Mesenchymal stem cell (in vitro differentiated cells and primary cell): ENCODE measurements around the gene HLA-DRB5.

Source experiments
- DNase-seq: peaks from one replicate; pipeline ENCODE4 v3.0.0-alpha.2; 2013
- H2AFZ ChIP-seq: one replicate; pipeline ENCODE4 v1.6.1; 2013; ENCODE audit warnings: low read depth, mild to moderate bottlenecking, control low read depth, inconsistent platforms, low read length, moderate library complexity
- H2AK5ac ChIP-seq: 2 replicates; pipeline ENCODE4 v1.6.1; 2013; ENCODE audit warnings: low read length, moderate library complexity, mild to moderate bottlenecking, inconsistent platforms; ENCODE audit not compliant: severe bottlenecking
- H2BK120ac ChIP-seq: one replicate; pipeline ENCODE4 v1.6.1; 2013; ENCODE audit warnings: low read depth, mild to moderate bottlenecking, inconsistent platforms, low read length, moderate library complexity
- H2BK12ac ChIP-seq, 2 experiments: one replicate each; pipeline ENCODE4 v1.6.1; 2013; ENCODE audit warnings: inconsistent platforms in 2 of 2, low read length in 2 of 2, mild to moderate bottlenecking in 2 of 2, moderate library complexity in 2 of 2, control low read depth in 1 of 2
- H2BK15ac ChIP-seq: one replicate; pipeline ENCODE4 v1.6.1; 2013; ENCODE audit warnings: mild to moderate bottlenecking, low read depth, inconsistent platforms; ENCODE audit not compliant: poor library complexity, severe bottlenecking
- H2BK5ac ChIP-seq: 2 replicates; pipeline ENCODE4 v1.6.1; 2013; ENCODE audit warnings: low read depth, mild to moderate bottlenecking, low read length, control low read depth, inconsistent platforms; ENCODE audit not compliant: poor library complexity, severe bottlenecking
- H3K14ac ChIP-seq, 2 experiments: one replicate each; pipeline ENCODE4 v1.6.1; 2013; ENCODE audit warnings: inconsistent platforms in 2 of 2, low read length in 2 of 2, control low read depth in 1 of 2, mild to moderate bottlenecking in 1 of 2, moderate library complexity in 1 of 2
- H3K18ac ChIP-seq, 2 experiments: one replicate each; pipeline ENCODE4 v1.6.1; 2013; ENCODE audit warnings: inconsistent platforms in 2 of 2, low read length in 2 of 2, control low read depth in 1 of 2, low read depth in 1 of 2, mild to moderate bottlenecking in 1 of 2
- H3K23ac ChIP-seq, 2 experiments: one replicate each; pipeline ENCODE4 v1.6.1; 2013; ENCODE audit warnings: inconsistent platforms in 2 of 2, low read length in 2 of 2, mild to moderate bottlenecking in 2 of 2, moderate library complexity in 2 of 2, control low read depth in 1 of 2
- H3K27ac ChIP-seq: 2 replicates; pipeline ENCODE4 v1.5.1; 2013; ENCODE audit warnings: mild to moderate bottlenecking, moderate library complexity, low read length, control low read depth, inconsistent platforms; ENCODE audit not compliant: poor library complexity, severe bottlenecking
- H3K27me3 ChIP-seq, 2 experiments: 2 replicates each; pipeline versions ENCODE4 v1.6.1 to v1.7.0; 2013; ENCODE audit warnings: low read length in 2 of 2, mild to moderate bottlenecking in 2 of 2, moderate library complexity in 2 of 2, control low read depth in 1 of 2, inconsistent platforms in 1 of 2; ENCODE audit not compliant: control insufficient read depth in 1 of 2, insufficient read depth in 1 of 2
- H3K36me3 ChIP-seq, 2 experiments: 2 replicates each; pipeline versions ENCODE4 v1.6.1 to v1.7.0; 2013; ENCODE audit warnings: low read length in 2 of 2, control low read depth in 1 of 2, inconsistent platforms in 1 of 2, low read depth in 1 of 2, mild to moderate bottlenecking in 1 of 2; ENCODE audit not compliant: insufficient read depth in 2 of 2, control insufficient read depth in 1 of 2
- H3K4ac ChIP-seq, 2 experiments: one replicate each; pipeline ENCODE4 v1.6.1; 2013; ENCODE audit warnings: inconsistent platforms in 2 of 2, low read length in 2 of 2, mild to moderate bottlenecking in 2 of 2, moderate library complexity in 2 of 2, control low read depth in 1 of 2, low read depth in 1 of 2
- H3K4me1 ChIP-seq: 2 replicates; pipeline ENCODE4 v1.6.1; 2013; ENCODE audit warnings: low read depth, low read length, control low read depth; ENCODE audit not compliant: control insufficient read depth, insufficient read depth
- H3K4me2 ChIP-seq: 2 replicates; pipeline ENCODE4 v1.6.1; 2013; ENCODE audit warnings: low read length, mild to moderate bottlenecking, inconsistent platforms; ENCODE audit not compliant: poor library complexity, severe bottlenecking
- H3K4me3 ChIP-seq, 2 experiments: 2 replicates each; pipeline versions ENCODE4 v1.5.1 to v1.7.0; 2013; ENCODE audit warnings: low read length in 2 of 2, mild to moderate bottlenecking in 2 of 2, control low read depth in 1 of 2, low read depth in 1 of 2; ENCODE audit not compliant: insufficient read depth in 1 of 2
- H3K79me1 ChIP-seq: replicated peaks from 2 replicates; pipeline ENCODE4 v1.6.1; 2013; ENCODE audit warnings: mild to moderate bottlenecking, control low read depth, low read length, inconsistent platforms; ENCODE audit not compliant: poor library complexity, severe bottlenecking
- H3K9ac ChIP-seq: 2 replicates; pipeline ENCODE4 v1.7.0; 2013; ENCODE audit warnings: mild to moderate bottlenecking, low read length, moderate library complexity
- H3K9me3 ChIP-seq: 2 replicates; pipeline ENCODE4 v1.7.0; 2013; ENCODE audit warnings: mild to moderate bottlenecking, low read length; ENCODE audit not compliant: control insufficient read depth
- H4K8ac ChIP-seq: one replicate; pipeline ENCODE4 v1.6.1; 2013; ENCODE audit warnings: inconsistent platforms, mild to moderate bottlenecking, low read length, moderate library complexity
- H4K91ac ChIP-seq: one replicate; pipeline ENCODE4 v1.6.1; 2013; ENCODE audit warnings: mild to moderate bottlenecking, low read length, inconsistent platforms
- WGBS: methylation state at CpG from one replicate; pipeline ENCODE4 v1.1.7; 2013; ENCODE audit warnings: mixed read lengths; 5-methylcytosine and 5-hydroxymethylcytosine counted together

The HLA-DRB5 gene

DNA sequence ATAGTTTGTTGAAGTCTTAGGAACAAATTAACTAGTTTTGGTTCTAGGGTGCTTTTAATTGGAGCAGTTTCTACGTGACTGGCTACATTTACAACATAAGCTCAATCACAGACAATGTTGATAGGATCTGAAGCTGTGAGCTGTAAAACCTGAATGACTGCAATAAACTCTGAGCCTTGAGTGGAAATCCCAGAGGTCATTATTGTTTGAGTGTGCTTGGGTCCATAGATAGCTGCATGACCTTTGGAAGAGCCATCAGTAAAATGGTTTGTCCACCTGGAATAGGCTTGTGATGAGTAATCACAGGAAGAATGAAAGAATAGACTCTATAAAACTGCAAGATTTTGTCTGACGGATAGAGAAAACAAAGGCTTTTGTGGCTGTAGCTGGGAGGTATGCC is 32.9 kb upstream of the HLA-DRB5 start:
- DNase-seq: no peak
- no peak overlapping the region for H3K4me3 ChIP-seq
- no peak overlapping the region for H3K18ac ChIP-seq
- H4K8ac ChIP-seq: no peak overlapping the region
- H2BK120ac ChIP-seq: no peak overlapping the region
- no peak overlapping the region for H2AFZ ChIP-seq
- no peak overlapping the region for H3K4me2 ChIP-seq
- no peak overlapping the region for H3K9ac ChIP-seq
- H3K27me3 ChIP-seq: peaks cover 0 to 3% of the 10 kb centered on the region in 2 experiments
- no peak overlapping the region for H3K23ac ChIP-seq
- 35% methylated on average over 1 of the region's 2 CpGs for WGBS
- no peak overlapping the region for H4K91ac ChIP-seq
- no peaks in the 10 kb centered on the region for H3K79me1 ChIP-seq
- H3K27ac ChIP-seq: no peak overlapping the region
- H2BK15ac ChIP-seq: no peak overlapping the region
- H3K9me3 ChIP-seq: no peaks in the 10 kb centered on the region
- H2BK5ac ChIP-seq: no peak overlapping the region
- H3K14ac ChIP-seq: no peak overlapping the region
- H3K4me1 ChIP-seq: no peaks in the 10 kb centered on the region
- no peak overlapping the region for H2BK12ac ChIP-seq
- no peaks in the 10 kb centered on the region for H3K36me3 ChIP-seq
- no peak overlapping the region for H3K4ac ChIP-seq
- H2AK5ac ChIP-seq: no peak overlapping the region

DNA sequence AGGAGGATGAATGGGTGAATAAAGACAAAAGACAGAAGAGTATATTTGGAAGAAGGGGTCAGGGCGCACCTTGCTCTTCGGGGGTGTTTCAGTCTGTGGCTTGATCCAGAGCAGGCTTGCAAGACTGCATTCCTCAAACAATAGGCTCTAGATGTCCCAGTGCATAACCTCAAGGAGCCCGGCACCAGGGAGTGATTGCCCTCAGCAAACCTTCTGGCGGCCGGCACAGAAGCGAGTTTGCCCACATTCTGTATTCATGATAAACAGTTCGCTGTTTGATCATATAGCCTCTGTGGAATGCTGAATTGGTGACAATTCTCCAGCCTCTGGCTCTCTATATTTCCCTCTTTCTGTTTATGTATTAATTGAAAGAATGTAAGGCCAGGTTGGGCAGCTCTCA is 29.7 kb upstream of the HLA-DRB5 start:
- H4K8ac ChIP-seq: no peak overlapping the region
- no peak overlapping the region for H2AFZ ChIP-seq
- H3K36me3 ChIP-seq: no peaks in the 10 kb centered on the region
- no peak overlapping the region for H4K91ac ChIP-seq
- no peak overlapping the region for H2BK5ac ChIP-seq
- H3K27me3 ChIP-seq: peaks cover 0 to 3% of the 10 kb centered on the region in 2 experiments
- no peak overlapping the region for H3K18ac ChIP-seq
- H2BK120ac ChIP-seq: no peak overlapping the region
- no peak overlapping the region for H3K4ac ChIP-seq
- no peak overlapping the region for H3K4me2 ChIP-seq
- no peak overlapping the region for H3K27ac ChIP-seq
- no peaks in the 10 kb centered on the region for H3K4me1 ChIP-seq
- no peaks in the 10 kb centered on the region for H3K79me1 ChIP-seq
- WGBS: 91% methylated on average over 6 of the region's 7 CpGs
- no peak overlapping the region for H3K4me3 ChIP-seq
- H3K9ac ChIP-seq: no peak overlapping the region
- no peak overlapping the region for H2BK15ac ChIP-seq
- H2AK5ac ChIP-seq: no peak overlapping the region
- H3K14ac ChIP-seq: no peak overlapping the region
- no peak for DNase-seq
- no peaks in the 10 kb centered on the region for H3K9me3 ChIP-seq
- no peak overlapping the region for H3K23ac ChIP-seq
- no peak overlapping the region for H2BK12ac ChIP-seq

DNA sequence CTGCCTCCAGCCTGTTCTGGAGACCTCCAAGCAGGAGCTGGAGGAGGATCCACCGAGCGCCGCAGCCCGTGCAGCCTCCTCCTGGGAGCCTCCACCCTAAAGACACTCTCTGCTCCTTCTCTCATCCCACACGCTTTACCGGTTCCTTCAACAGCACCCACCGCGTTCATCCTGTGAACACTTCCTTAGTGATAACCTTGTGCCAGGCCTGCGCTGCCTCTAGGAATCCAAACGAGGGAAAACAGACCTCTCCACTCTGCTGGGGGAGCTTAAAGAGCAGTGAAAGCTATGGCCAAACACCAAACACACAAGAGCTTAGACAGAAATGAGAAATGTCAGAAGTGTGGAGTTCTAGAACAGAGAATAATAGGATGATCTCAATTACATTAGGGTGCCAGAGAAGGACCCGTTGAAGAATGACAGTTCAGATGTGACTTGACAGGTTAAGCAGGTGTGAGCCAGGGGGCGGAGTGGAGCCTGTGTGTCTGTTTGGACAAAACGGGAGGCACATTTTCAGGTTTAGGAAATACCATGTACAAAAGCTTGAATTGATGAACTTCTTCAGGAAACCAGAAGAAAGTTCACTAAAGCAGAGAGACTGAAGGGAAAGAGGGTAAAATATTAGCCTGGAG is 28.5 kb upstream of the HLA-DRB5 start:
- Histone ChIP-seq H2BK12ac (no peak overlapping the region), H3K36me3 (no peaks in the 10 kb centered on the region), H3K9ac (no peak overlapping the region), H3K4me2 (no peak overlapping the region), H2AFZ (no peak overlapping the region), H2BK15ac (no peak overlapping the region), H3K18ac (no peak overlapping the region), H2AK5ac (no peak overlapping the region), H3K9me3 (no peaks in the 10 kb centered on the region), H3K4me3 (no peak overlapping the region), H2BK5ac (no peak overlapping the region), H3K4ac (no peak overlapping the region), H2BK120ac (no peak overlapping the region), H3K27ac (no peak overlapping the region), H3K23ac (no peak overlapping the region), H3K14ac (no peak overlapping the region), H3K79me1 (no peaks in the 10 kb centered on the region), H3K27me3 (peaks cover 0 to 3% of the 10 kb centered on the region in 2 experiments), H4K8ac (no peak overlapping the region), H3K4me1 (no peaks in the 10 kb centered on the region), H4K91ac (no peak overlapping the region)
- no peak for DNase-seq
- WGBS: 33% methylated on average over 13 of the region's 13 CpGs

DNA sequence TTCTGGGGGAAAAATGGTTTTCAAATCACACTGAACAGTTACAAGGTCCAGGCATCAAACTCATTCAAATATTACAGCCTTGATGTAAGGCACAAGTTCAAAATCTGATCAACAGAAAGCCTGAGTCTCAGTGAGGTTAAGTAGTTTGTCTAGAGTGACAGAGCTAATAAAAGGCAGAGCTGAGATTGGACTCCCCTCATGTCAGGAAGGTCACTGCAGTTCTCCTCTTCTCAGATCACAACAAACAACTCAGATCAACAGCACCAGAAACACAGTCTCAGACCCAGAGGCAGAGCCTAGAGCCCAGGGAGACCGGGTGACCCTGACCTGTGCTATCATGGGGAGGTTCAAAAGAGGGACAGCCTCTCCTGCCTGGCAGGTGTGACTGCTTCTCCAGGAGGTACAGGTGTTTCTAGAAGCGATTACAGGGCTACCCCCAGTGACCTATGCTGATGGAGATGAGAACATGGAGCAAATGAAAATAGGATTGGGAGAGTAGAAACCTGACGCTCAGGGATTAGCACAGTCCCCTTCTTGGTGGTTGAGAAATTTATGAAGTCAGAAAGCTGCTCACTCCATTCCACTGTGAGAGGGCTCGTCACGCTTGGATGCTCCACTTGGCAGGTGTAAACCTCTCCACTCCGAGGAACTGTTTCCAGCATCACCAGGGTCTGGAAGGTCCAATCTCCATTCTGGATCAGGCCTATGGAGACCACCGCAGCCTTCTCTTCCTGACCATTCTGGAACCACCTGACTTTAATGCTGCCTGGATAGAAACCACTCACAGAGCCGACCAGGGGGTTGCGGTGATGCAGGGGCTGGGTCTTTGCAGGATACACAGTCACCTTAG is 24.3 kb upstream of the HLA-DRB5 start:
- H3K23ac ChIP-seq: no peak overlapping the region
- H4K8ac ChIP-seq: no peak overlapping the region
- no peak overlapping the region for H2BK120ac ChIP-seq
- H3K18ac ChIP-seq: no peak overlapping the region
- H3K79me1 ChIP-seq: no peaks in the 10 kb centered on the region
- no peak overlapping the region for H3K14ac ChIP-seq
- H3K4me2 ChIP-seq: no peak overlapping the region
- no peak overlapping the region for H2BK12ac ChIP-seq
- H4K91ac ChIP-seq: no peak overlapping the region
- WGBS: 56% methylated on average over 6 of the region's 9 CpGs
- H2BK5ac ChIP-seq: no peak overlapping the region
- H3K4ac ChIP-seq: no peak overlapping the region
- H2BK15ac ChIP-seq: no peak overlapping the region
- H3K9ac ChIP-seq: no peak overlapping the region
- H3K4me1 ChIP-seq: no peaks in the 10 kb centered on the region
- H2AK5ac ChIP-seq: no peak overlapping the region
- no peak overlapping the region for H2AFZ ChIP-seq
- no peaks in the 10 kb centered on the region for H3K9me3 ChIP-seq
- peaks cover 0 to 3% of the 10 kb centered on the region in 2 experiments for H3K27me3 ChIP-seq
- H3K36me3 ChIP-seq: no peaks in the 10 kb centered on the region
- no peak overlapping the region for H3K27ac ChIP-seq
- DNase-seq: no peak
- H3K4me3 ChIP-seq: no peak overlapping the region
